COLO668 (cell line): ENCODE data around the gene POC5.
"Not testable (repeated sequence)": the region's sequence is repeated elsewhere in the genome, so short reads cannot be mapped to it uniquely, and the experiment has no call there.

Source experiments
- DNase-seq: peaks from one replicate; lab custom pipeline; 2025; ENCODE audit not compliant: unreplicated experiment; lab: John Stamatoyannopoulos, UW

The POC5 gene

GRCh38 chr5:75706016-75706415, 11.2 kb downstream of the POC5 start:
- DNase-seq, result no peak

- DNase-seq, result no peak
Observed at GRCh38 chr5:75701856-75702255, 15.4 kb downstream of the POC5 start.

GRCh38 chr5:75695472-75696351, 21.5 kb downstream of the POC5 start:
- DNase-seq, result not testable (repeated sequence)

GRCh38 chr5:75694781-75695180, 22.5 kb downstream of the POC5 start:
- no peak for DNase-seq

DNA sequence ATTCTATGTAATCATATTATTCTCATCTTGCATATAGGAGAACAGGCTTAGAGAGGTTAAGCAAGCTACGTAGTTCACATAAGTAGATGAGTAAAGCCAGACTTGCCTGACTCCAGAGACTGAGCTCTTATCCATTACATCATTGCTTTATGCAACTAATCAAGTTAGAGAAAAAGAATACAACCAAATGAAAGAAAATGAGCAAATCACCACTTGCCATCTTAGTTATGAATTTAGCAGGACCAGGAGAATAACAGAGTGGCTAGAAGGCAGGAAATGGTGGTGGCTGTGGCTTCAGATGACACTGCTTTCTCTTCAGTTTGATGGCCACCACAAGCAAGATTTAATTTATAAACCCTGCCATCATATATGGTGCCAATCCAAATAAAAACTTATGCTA, 26.6 kb downstream of the POC5 start:
- no peak for DNase-seq

- DNase-seq, result no peak
Observed at GRCh38 chr5:75686480-75686879, 30.8 kb downstream of the POC5 start.

DNA sequence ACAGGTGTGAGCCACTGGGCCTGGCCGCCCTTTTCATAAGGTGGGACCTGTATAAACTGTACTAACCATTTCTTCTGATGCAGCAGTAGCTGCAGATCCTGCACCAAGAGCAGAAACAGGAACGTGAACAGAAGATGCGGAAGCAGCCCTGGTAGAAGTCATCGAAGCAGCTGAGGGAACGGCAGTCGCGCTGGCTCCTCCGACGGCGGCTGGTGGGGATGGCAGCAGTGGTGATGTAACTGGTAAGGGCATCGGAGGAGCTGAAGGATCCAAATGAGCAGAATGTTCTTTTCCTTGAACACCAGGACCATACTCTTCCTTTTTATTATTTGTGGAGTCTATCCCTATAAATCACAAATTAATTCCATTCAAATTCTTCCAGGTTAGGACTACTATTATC, 32.1 kb downstream of the POC5 start:
- no peak for DNase-seq

- DNase-seq, result no peak
Observed at GRCh38 chr5:75681125-75681830, 36.0 kb downstream of the POC5 start.

- DNase-seq, result no peak
Observed at GRCh38 chr5:75678155-75678554, 39.1 kb downstream of the POC5 start.

DNA sequence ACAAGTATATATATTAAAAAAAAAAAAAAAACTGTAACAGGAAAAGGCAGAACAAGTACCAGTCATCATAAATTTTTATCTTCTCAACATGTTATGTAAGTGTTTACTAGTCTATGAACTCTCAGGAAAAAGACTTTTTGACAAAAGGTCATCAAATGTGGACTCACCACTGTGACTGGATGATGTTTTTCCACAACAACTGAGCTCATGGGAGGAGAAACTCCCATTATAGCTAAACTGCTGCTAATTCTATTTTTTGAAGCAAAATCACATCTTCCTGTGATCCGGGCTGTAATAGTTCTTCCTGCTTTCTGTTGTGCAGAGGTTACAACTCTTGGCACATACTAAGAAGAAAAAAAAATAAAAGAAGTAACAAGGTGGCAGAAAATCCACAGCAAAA, 39.6 kb downstream of the POC5 start:
- no peak for DNase-seq

DNA sequence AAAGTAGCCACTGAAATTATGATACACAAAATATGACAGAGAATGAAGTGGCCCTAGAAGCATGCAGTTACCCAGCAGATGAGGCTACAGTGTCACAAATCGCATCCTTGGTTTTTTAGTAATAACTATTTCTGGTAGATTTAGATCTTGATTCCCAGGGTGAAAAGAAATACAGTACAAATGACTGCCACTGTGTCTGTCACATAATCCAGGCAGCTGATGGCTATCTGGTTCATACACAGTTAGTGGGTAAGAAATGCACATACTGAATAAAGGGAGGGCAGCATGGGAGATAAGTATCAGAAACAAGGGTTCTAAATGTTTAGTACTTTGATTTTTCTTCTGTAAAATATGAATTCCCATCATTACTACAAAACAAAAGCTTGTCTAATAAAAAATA, 41.5 kb downstream of the POC5 start:
- no peak for DNase-seq

DNA sequence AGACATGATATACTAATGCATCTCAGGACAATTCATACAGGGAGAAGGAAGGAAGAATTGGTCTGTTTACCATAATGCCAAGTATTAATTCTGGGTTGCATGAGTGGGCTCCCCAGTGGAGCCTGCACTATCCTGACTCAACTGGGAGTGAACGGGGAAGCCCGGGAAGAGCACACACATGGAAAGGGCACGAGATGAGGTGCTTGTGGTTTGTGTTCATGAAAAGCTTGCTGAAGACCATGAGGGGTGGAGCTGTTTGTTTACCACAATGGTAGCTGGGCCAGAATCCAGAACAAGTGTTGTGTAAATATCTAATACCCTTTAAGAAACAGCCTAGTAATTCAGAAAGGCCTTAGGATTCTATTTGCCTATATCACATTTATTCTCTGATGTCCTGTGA, 44.6 kb downstream of the POC5 start:
- no peak for DNase-seq

DNA sequence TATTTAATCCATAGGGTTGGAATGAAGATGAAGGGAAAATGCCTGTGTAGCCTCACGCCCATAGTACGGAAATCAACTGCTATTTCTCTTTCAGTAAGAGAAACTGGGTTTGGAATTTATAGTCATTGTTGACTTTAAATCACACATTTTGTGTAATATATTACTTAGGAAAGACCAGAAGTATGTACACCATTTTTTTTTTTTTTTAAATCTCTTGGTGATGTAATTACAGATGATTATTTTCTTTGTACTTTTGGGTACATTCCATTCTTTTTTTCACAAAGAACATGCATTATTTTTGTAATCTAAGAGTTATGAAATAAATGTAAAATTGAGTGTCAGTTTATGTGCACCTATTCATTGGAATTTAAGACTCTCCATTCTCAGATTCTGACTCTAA, 45.7 kb downstream of the POC5 start:
- no peak for DNase-seq

- DNase-seq, result no peak
Observed at GRCh38 chr5:75670577-75670976, 46.7 kb downstream of the POC5 start.

GRCh38 chr5:75668977-75669689, 48.1 kb downstream of the POC5 start:
- DNase-seq, result peak; percentile 77

DNA sequence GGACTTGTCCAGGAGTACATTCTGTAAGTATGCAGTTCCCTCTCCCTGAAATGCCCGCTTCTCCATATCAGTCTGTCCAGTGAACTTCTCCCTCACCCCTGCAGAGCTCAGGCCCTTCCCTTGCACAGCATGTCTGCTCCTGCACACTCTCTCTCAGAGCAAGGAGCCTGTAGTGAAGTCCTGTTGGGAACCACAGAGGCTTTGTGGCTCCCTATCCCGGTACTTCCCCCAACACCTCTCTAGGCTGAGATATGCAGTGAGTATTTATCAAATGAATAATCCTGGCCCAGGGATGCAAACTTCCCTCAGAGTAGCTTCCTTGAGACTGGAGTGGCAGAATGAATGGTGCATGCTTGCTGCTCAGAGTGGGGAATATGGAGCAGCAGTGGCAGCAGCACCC, 48.8 kb downstream of the POC5 start:
- DNase-seq, result no peak

GRCh38 chr5:75667586-75667985, 49.7 kb downstream of the POC5 start:
- DNase-seq, result no peak

GRCh38 chr5:75666801-75667200, 50.4 kb downstream of the POC5 start:
- DNase-seq, result no peak

GRCh38 chr5:75664979-75665378, 52.3 kb downstream of the POC5 start:
- no peak for DNase-seq

- no peak for DNase-seq
Observed at GRCh38 chr5:75663579-75664284, 53.5 kb downstream of the POC5 start.

- no peak for DNase-seq
Observed at GRCh38 chr5:75662061-75662460, 55.2 kb downstream of the POC5 start.
